ENCODE measurements around the gene GLTP. TPM values are rescaled to one million over a fixed set of nuclear protein-coding genes. Genes with fewer than 3 reads are reported as not detected.
"Not testable (repeated sequence)": the region's sequence is repeated elsewhere in the genome, so short reads cannot be mapped to it uniquely, and the experiment has no call there.

Gene GLTP, protein sequence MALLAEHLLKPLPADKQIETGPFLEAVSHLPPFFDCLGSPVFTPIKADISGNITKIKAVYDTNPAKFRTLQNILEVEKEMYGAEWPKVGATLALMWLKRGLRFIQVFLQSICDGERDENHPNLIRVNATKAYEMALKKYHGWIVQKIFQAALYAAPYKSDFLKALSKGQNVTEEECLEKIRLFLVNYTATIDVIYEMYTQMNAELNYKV
- total RNA-seq (2022) (25.7 and 27.7 TPM in 2 replicates), Bru-seq, nascent RNA (percentile 61 among the genes with signal in this experiment), BruChase-seq, experiment 1, labeled RNA remaining after a 6-hour chase (percentile 79 among the genes with signal in this experiment), BruChase-seq, experiment 2, labeled RNA remaining after a 2-hour chase (percentile 65 among the genes with signal in this experiment)
- long read RNA-seq, transcript GLTP-201 (5 exons, 2,356 nt): major isoform, 63 of 72 reads
- long read RNA-seq, partial matches to known transcripts: 1 of 72 reads
- long read RNA-seq, other reads (novel, unspliced or antisense): 7 of 72 reads

- Mint-ChIP-seq H3K36me3 (ENCODE audit: insufficient read depth, unreplicated experiment) (peaks cover 24% of the 10 kb centered on the region), H3K9me3 (ENCODE audit: low read depth, unreplicated experiment) (no peaks in the 10 kb centered on the region), H3K27me3 (ENCODE audit: unreplicated experiment) (peaks cover 20% of the 10 kb centered on the region), H3K4me1 (ENCODE audit: low read depth, unreplicated experiment) (peaks cover 19% of the 10 kb centered on the region), H3K27ac (ENCODE audit: unreplicated experiment) (peak within 1 kb of the TSS; percentile 91), H3K4me3 (ENCODE audit: low read depth, unreplicated experiment) (peak within 1 kb of the TSS; percentile 85)
- peak; percentile 52 for TF ChIP-seq CTCF (IDR thresholded peaks at IDR 0.05; ENCODE audit: unreplicated experiment)
- DNase-seq: peak; percentile 96
- intact Hi-C loops (cut with micrococcal nuclease; ENCODE audit: unreplicated experiment): loop anchor here (2.0 kb wide), 1 partner anchor 75 kb away; no protein-coding TSS in a partner anchor
- CTCF ChIA-PET: no interaction called here
- BruUV-seq (replicated peaks): no TSS peak
Measured at GRCh38 chr12:109880043-109880931, at the start of gene GLTP. Gene GLTP, minus strand, starts transcription at chr12:109880541. Its CDS starts 167 bp downstream, at chr12:109880374.

- H3K36me3 Mint-ChIP-seq (ENCODE audit: insufficient read depth, unreplicated experiment): peaks cover 15% of the 10 kb centered on the region
- H3K27me3 Mint-ChIP-seq (ENCODE audit: unreplicated experiment); BruUV-seq (replicated peaks); H3K4me3 Mint-ChIP-seq (ENCODE audit: low read depth, unreplicated experiment); DNase-seq; H3K4me1 Mint-ChIP-seq (ENCODE audit: low read depth, unreplicated experiment); CTCF ChIA-PET; H3K27ac Mint-ChIP-seq (ENCODE audit: unreplicated experiment); H3K9me3 Mint-ChIP-seq (ENCODE audit: low read depth, unreplicated experiment): not testable (repeated sequence)
- intact Hi-C loops (cut with micrococcal nuclease; ENCODE audit: unreplicated experiment): loop anchor here (5.0 kb wide), 1 partner anchor 77 kb away; no protein-coding TSS in a partner anchor
Measured at GRCh38 chr12:109929326-109929725, 49.0 kb upstream of the GLTP start.

GRCh38 chr12:109928058-109928656, 47.8 kb upstream of the GLTP start:
- no peaks in the 10 kb centered on the region for H3K27me3 Mint-ChIP-seq (ENCODE audit: unreplicated experiment)
- H3K4me1 Mint-ChIP-seq (ENCODE audit: low read depth, unreplicated experiment): no peaks in the 10 kb centered on the region
- CTCF ChIA-PET: interaction anchor here (0.5 to 1.2 kb wide), 3 partner anchors 46 to 781 kb away, joined by 3 to 6 read pairs (median 3); no protein-coding TSS in a partner anchor
- H3K36me3 Mint-ChIP-seq (ENCODE audit: insufficient read depth, unreplicated experiment): peaks cover 6% of the 10 kb centered on the region
- intact Hi-C loops (cut with micrococcal nuclease; ENCODE audit: unreplicated experiment): loop anchor here (5.0 kb wide), 1 partner anchor 76 kb away; no protein-coding TSS in a partner anchor
- no TSS peak for BruUV-seq (replicated peaks)
- no peak overlapping the region for H3K4me3 Mint-ChIP-seq (ENCODE audit: low read depth, unreplicated experiment)
- TF ChIP-seq CTCF (IDR thresholded peaks at IDR 0.05; ENCODE audit: unreplicated experiment): no peak
- no peaks in the 10 kb centered on the region for H3K9me3 Mint-ChIP-seq (ENCODE audit: low read depth, unreplicated experiment)
- no peak overlapping the region for H3K27ac Mint-ChIP-seq (ENCODE audit: unreplicated experiment)
- DNase-seq: no peak

DNA sequence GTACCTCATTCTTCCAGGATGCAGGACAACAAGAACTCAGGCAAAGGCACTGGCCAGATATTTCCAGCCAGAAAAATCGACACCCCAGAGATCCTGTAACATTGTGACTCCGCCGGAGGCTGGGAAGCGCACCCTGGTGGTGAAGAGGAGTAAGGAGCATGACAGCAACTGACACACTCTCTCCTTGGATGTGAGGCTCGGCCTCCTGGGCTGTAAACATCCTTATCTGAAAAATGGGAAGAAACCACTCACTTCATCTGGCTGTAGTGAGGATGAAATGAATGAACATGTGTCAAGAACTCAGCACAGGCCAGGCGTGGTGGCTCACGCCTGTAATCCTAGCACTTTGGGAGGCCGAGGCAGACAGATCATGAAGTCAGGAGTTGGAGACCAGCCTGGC, 47.3 kb upstream of the GLTP start:
- CTCF ChIA-PET: interaction anchor here (0.5 to 1.1 kb wide), 2 partner anchors 38 to 98 kb away, joined by 3 to 5 read pairs; no protein-coding TSS in a partner anchor
- DNase-seq: peak; percentile 53
- Mint-ChIP-seq H3K4me3 (ENCODE audit: low read depth, unreplicated experiment) (no peak overlapping the region), H3K27me3 (ENCODE audit: unreplicated experiment) (no peaks in the 10 kb centered on the region), H3K4me1 (ENCODE audit: low read depth, unreplicated experiment) (no peaks in the 10 kb centered on the region), H3K27ac (ENCODE audit: unreplicated experiment) (no peak overlapping the region), H3K36me3 (ENCODE audit: insufficient read depth, unreplicated experiment) (peaks cover 6% of the 10 kb centered on the region), H3K9me3 (ENCODE audit: low read depth, unreplicated experiment) (no peaks in the 10 kb centered on the region)
- TF ChIP-seq CTCF (IDR thresholded peaks at IDR 0.05; ENCODE audit: unreplicated experiment): peak; percentile 51
- BruUV-seq (replicated peaks): no TSS peak
- intact Hi-C loops (cut with micrococcal nuclease; ENCODE audit: unreplicated experiment): loop anchor here (5.0 kb wide), 1 partner anchor 75 kb away; no protein-coding TSS in a partner anchor

All from Calu3 (cell line).